Adrenal gland (tissue), 12 donors: ENCODE results near the gene HEATR5B. TPM values are rescaled to one million over a fixed set of nuclear protein-coding genes. Genes with fewer than 3 reads are reported as not detected.

Experiments
- DNase-seq, 7 donors: peaks; one replicate each; pipeline ENCODE4 v3.0.0-alpha.2; 2019 to 2020
- H3K27ac ChIP-seq, 5 donors: fragments of 200-600 bp; sonication (generic) in 4 of 5; 1 replicate in 3 of 5; 2 replicates in 2 of 5; pipeline versions ENCODE4 v1.5.1 to v1.8.0; 2016 to 2020; ENCODE audit warnings: mild to moderate bottlenecking in 1 of 5
- H3K27me3 ChIP-seq: fragments of 200-600 bp; 2 replicates; pipeline ENCODE4 v1.8.0; 2021
- H3K36me3 ChIP-seq, 2 donors: fragments of 200-600 bp; replicated peaks in 1 of 2; 1 replicate in 1 of 2; 2 replicates in 1 of 2; pipeline versions ENCODE4 v1.5.1 to v1.8.0; 2018 to 2022
- H3K4me1 ChIP-seq, 2 donors: fragments of 200-600 bp; replicated peaks in 1 of 2; 1 replicate in 1 of 2; 2 replicates in 1 of 2; pipeline versions ENCODE4 v1.5.1 to v1.8.0; 2018 to 2021
- H3K4me3 ChIP-seq, 4 donors: fragments of 200-600 bp; sonication (generic) in 3 of 4; one replicate each; pipeline ENCODE4 v1.5.1; 2016 to 2018
- H3K9me3 ChIP-seq, 3 donors: fragments of 200-600 bp; sonication (generic) in 1 of 3; replicated peaks in 1 of 3; 1 replicate in 2 of 3; 2 replicates in 1 of 3; pipeline versions ENCODE4 v1.5.1 to v1.8.0; 2016 to 2021
- POLR2A ChIP-seq, 2 donors: fragments of 450-650 bp; IDR thresholded peaks; one replicate each; pipeline ENCODE4 v1.6.1; 2017; ENCODE audit warnings: antibody characterized with exemption in 2 of 2, mild to moderate bottlenecking in 2 of 2, moderate library complexity in 1 of 2
- WGBS, 4 donors: extraction: QIAGEN DNeasy Blood & Tissue Kit in 2 of 4; methylation state at CpG; one replicate each; pipeline versions ENCODE4 v1.1.5 to v1.1.7; 2013 to 2017; 5-methylcytosine and 5-hydroxymethylcytosine counted together
- intact Hi-C, 2 donors: fragments of 100-400 bp; cut with DNase I; formaldehyde crosslinking; loops; one replicate each; pipeline versions ENCODE4 v1.14.1 to v1.15.0; 2022 to 2023
- polyA plus RNA-seq, 3 donors: library from polyadenylated mRNA; stranded (reverse); fragments of 200-250 nt in 2 of 3; fragments of 350-450 nt in 1 of 3; fragmentation: Illumina TruSeq in 1 of 3; extraction: RNeasy Lipid Tissue Mini Kit (QIAGEN cat#74804) in 1 of 3; gene quantifications; one replicate each; pipeline ENCODE4 v1.2.3, GENCODE V29; 2013 to 2014
- total RNA-seq, 9 donors: library from RNA; depleted of rRNA in 4 of 9; stranded (reverse); fragments of >200 nt in 4 of 9; fragments of 120-200 nt in 1 of 9; fragmentation: NEBNext Ultra II Directional in 1 of 9; extraction: Animal tissue kit (Norgen Biotek cat#: 25700) in 1 of 9; gene quantifications; one replicate each; pipeline versions ENCODE4 v1.1.0 to v1.2.4, GENCODE V29; 2013 to 2023
- TF ChIP-seq, protein P1 (sequence below), 6 experiments: fragments of 450-650 bp in 4 of 6; fragments of 200-600 bp in 2 of 6; sonication (generic) in 1 of 6; IDR thresholded peaks; 1 replicate in 5 of 6; 2 replicates in 1 of 6; pipeline versions ENCODE4 v1.5.1 to v1.8.0; 2016 to 2021; ENCODE audit warnings: antibody characterized with exemption in 6 of 6, mild to moderate bottlenecking in 2 of 6, moderate library complexity in 1 of 6
- donor health status: healthy with polysubstance abuse.
- donor health status: Bipolar disorder and iron deficiency.
- donor health status: DM: yes; HTN: yes; CAD: no.
- donor health status: DM: no; HTN: no; CAD: no.
- donor health status: DM: no; HTN: no; CAD: no.
- donor health status: DM: yes; HTN: yes; CAD: no.

Gene HEATR5B
- total and polyA plus RNA-seq, 12 donors = 7.4 to 34.3 (median 20.4) TPM

DNA sequence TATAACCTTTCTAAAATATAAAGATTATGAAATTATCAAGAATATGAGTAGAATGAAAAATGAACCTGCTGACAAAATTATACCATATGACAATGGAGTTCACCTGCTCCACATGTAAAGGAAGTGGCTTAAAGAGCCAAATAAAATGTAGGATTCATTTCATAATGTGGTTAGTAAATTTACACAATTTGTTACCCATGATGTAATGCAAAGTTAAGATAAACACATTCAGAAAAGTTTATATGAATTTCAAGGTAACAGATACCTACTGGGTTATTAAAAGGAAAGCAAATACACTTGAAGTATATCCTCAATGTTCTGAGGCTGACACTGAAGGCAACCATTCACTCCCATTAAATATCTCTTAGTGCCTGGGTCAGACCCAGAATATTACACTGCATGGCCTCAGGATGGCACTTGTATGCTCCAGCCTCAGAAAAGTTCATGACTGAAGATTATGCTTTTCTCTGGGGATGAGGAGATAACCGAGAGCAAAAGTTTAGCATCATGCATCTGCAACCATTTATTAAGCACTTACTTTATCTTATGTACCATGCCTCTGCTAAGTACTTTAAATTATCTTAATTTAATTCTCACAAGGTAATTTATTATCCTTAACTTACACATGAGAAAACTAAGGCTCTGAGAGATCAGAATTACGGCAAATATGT lies 124.0 kb downstream of the HEATR5B start:
- Histone ChIP-seq H3K9me3 (no peaks in the 10 kb centered on the region), H3K27ac (no peak overlapping the region), H3K4me1 (peaks cover 0 to 28% of the 10 kb centered on the region in 2 donors), H3K4me3 (no peak overlapping the region), H3K27me3 (no peaks in the 10 kb centered on the region), H3K36me3 (no peaks in the 10 kb centered on the region)
- intact Hi-C loops = loop anchor here in 1 of 2 donors (5.0 kb wide), 1 partner anchor 43 kb away; no protein-coding TSS in a partner anchor
- TF ChIP-seq, protein P1, sequence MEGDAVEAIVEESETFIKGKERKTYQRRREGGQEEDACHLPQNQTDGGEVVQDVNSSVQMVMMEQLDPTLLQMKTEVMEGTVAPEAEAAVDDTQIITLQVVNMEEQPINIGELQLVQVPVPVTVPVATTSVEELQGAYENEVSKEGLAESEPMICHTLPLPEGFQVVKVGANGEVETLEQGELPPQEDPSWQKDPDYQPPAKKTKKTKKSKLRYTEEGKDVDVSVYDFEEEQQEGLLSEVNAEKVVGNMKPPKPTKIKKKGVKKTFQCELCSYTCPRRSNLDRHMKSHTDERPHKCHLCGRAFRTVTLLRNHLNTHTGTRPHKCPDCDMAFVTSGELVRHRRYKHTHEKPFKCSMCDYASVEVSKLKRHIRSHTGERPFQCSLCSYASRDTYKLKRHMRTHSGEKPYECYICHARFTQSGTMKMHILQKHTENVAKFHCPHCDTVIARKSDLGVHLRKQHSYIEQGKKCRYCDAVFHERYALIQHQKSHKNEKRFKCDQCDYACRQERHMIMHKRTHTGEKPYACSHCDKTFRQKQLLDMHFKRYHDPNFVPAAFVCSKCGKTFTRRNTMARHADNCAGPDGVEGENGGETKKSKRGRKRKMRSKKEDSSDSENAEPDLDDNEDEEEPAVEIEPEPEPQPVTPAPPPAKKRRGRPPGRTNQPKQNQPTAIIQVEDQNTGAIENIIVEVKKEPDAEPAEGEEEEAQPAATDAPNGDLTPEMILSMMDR (IDR thresholded peaks at IDR 0.05) = no peak
- no peak for TF ChIP-seq POLR2A (IDR thresholded peaks at IDR 0.05)
- WGBS, 4 donors = 82 to 87% (median 85%) methylated on average over 2 of the region's 2 CpGs
- no peak for DNase-seq

DNA sequence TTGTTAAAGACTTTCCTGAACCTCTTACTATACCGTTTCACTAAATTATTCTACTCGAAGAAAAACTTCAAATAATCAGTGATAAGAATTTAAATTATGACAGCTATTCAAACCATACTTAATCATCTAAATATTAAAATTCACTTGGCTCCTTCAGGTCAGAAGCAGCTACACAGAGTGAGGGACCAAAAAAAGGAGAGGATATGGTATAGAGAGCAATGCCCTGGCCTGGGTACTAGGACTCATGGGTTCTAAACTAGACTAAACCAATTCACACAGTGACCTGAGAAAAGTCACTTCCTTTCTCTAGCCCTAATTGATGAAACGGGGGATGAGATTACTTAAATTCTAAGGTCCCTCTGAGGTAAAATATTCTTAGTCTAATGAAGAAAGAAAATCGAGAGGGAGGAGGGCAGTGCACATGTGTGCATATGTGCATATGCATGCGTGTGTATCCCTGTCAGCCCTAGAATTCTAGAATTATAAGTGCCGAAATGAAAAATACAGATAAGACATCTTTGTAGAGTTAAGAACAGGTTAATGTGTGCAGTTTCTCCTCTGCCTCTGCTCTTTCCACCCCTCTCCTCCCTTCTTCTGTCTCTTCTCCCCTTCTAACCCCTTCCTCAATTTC lies 129.1 kb downstream of the HEATR5B start:
- Histone ChIP-seq H3K4me3 (no peak overlapping the region), H3K9me3 (peaks cover 0 to 2% (median 0%) of the 10 kb centered on the region in 3 donors), H3K36me3 (no peaks in the 10 kb centered on the region), H3K27ac (no peak overlapping the region), H3K27me3 (no peaks in the 10 kb centered on the region), H3K4me1 (peaks cover 18 to 31% of the 10 kb centered on the region in 2 donors)
- WGBS, 4 donors = 64 to 72% (median 70%) methylated on average over 6 of the region's 6 CpGs
- intact Hi-C loops = no loop called here
- DNase-seq = no peak
- TF ChIP-seq POLR2A (IDR thresholded peaks at IDR 0.05) = no peak
- TF ChIP-seq, protein P1 (IDR thresholded peaks at IDR 0.05) = no peak

DNA sequence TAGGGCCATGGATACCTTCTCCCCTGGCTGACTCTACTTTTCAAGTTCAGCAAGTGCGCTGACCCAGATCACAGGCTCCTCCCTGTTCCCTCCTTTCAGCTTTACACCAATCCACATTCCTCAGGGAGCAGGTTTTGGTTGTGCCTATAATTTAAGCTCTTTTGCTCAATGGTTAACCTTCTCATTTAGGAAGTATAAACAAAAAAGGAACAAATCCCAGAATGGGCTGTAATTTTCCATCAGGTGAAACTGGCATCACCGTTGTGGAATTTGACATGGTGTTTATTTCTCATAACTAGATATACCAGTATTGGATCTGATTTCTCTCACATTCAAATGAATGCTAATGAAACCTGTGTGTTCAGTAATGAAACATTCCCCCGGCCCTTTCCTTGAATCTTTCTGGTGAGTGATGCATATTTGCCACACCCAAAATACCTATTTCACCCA lies 131.4 kb downstream of the HEATR5B start:
- Histone ChIP-seq H3K36me3 (no peaks in the 10 kb centered on the region), H3K4me3 (no peak overlapping the region), H3K9me3 (peaks cover 0 to 2% (median 0%) of the 10 kb centered on the region in 3 donors), H3K27ac (peak overlapping the region in 3 of 5 donors; percentile 13 to 28 (median 24)), H3K27me3 (no peaks in the 10 kb centered on the region), H3K4me1 (peaks cover 18 to 30% of the 10 kb centered on the region in 2 donors)
- DNase-seq = peak in 1 of 7 donors; percentile 12
- 76 to 81% (median 79%) methylated on average over 3 of the region's 3 CpGs for WGBS, 4 donors
- TF ChIP-seq, protein P1 (IDR thresholded peaks at IDR 0.05) = no peak
- TF ChIP-seq POLR2A (IDR thresholded peaks at IDR 0.05) = no peak
- intact Hi-C loops = no loop called here

DNA sequence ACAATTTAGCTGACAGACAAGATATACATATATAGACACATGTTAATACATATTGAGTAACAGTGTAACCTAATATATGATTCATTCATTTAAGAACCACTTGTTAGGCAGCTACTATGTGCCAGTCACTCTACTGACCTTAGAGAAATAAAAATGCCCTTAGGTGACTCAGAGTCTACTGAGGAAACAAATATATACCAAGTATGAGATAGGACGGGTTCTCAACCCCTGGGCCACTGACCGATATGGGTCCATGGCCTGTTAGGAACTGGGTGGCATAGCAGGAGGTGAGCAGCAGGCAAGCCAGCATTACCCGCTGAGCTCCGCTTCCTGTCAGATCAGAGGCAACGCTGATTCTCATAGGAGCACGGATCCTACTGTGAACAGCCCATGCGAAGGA lies 132.6 kb downstream of the HEATR5B start:
- no peak for TF ChIP-seq POLR2A (IDR thresholded peaks at IDR 0.05)
- TF ChIP-seq, protein P1 (IDR thresholded peaks at IDR 0.05) = no peak
- Histone ChIP-seq H3K4me1 (peaks cover 18 to 27% of the 10 kb centered on the region in 2 donors), H3K4me3 (no peak overlapping the region), H3K27me3 (no peaks in the 10 kb centered on the region), H3K36me3 (no peaks in the 10 kb centered on the region), H3K9me3 (peaks cover 0 to 2% (median 0%) of the 10 kb centered on the region in 3 donors), H3K27ac (peak overlapping the region in 2 of 5 donors; percentile 4 to 47)
- intact Hi-C loops = no loop called here
- DNase-seq = peak in 1 of 7 donors; percentile 5
- 79 to 88% (median 86%) methylated on average over 7 of the region's 7 CpGs for WGBS, 4 donors
